Ramos (cell line): ENCODE measurements around the gene UBE2J2.

Source experiments
- in situ Hi-C: fragments of 300-500 bp; cut with MboI; formaldehyde crosslinking; loops from one replicate; pipeline ENCODE4 v1.14.3; 2022; ENCODE audit warnings: low sequenced_read_pairs; ENCODE audit not compliant: unreplicated experiment

The UBE2J2 gene

DNA sequence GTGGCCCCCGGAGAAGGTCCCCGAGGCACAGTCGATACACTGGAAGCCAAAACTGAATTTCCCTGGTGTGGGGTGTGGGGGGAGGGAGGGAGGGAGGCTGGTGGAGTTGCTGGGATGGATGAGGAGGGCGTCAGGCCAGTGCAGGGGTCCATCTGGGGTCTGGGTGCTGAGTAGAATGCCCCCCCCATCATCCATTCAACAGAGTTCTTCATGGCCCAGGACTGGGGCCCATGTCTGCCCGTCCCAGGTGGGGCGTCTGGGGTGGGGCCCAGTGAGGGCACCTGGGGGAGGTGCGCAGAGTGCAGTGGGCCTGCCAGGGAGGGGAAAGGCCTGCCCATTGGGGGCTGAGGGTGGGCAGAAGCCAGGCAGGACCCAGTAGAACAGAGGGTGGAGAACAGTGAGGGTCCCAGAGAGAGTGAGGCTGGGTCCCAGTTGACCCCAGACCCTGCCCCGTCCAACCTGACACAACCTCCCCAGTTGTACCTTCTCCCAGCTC, 69.2 kb downstream of the UBE2J2 start:
- in situ Hi-C loops = no loop called here
